RPMI8226 (cell line): ENCODE data around the gene LPP.

ENCODE experiments used
- DNase-seq: peaks from one replicate; pipeline ENCODE4 v3.0.0-alpha.2; 2015

The LPP gene

DNA sequence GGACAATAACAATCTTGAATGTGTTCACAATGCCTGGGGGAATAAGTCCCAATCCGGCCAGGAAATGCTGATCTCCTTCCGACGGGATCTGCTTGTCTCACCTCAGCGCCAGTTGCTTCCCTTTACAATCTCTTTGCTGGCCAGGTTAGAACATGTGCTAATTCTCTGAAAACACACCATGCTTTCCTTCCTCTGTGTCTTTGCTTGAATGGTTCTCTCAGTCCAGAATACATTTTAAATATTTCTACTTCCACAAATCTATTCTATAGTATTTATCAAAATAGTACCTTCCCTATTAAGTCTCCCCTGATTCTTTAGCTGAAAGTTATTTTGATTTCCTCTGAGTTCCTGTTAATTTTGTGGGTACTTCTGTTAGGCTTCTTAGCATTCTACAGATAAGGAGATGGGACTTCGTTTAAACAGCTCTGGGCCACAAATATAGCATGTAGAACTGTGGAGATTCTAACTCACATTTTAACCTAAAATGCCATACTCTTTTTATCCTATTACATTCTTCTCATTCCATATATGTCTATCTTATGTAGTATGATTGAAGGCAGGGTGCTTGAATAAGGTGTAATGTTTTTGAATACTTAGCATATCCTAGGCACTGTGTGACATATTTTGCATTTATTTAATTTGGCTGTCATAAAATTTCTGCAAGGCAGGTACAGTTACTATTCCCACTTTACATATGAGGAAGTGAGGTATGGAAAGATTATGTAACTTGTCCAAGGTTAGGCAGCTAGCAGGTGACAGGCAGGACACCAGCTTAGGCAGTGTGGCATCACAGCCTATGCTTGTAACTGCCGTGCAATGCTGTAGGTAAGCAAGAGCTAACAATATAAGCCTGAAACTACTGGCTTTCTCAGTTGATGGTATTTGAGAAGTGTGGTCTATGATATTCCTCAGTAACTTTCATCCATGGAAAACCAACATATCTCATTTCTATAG lies 299.8 kb downstream of the LPP start:
- no peak for DNase-seq

DNA sequence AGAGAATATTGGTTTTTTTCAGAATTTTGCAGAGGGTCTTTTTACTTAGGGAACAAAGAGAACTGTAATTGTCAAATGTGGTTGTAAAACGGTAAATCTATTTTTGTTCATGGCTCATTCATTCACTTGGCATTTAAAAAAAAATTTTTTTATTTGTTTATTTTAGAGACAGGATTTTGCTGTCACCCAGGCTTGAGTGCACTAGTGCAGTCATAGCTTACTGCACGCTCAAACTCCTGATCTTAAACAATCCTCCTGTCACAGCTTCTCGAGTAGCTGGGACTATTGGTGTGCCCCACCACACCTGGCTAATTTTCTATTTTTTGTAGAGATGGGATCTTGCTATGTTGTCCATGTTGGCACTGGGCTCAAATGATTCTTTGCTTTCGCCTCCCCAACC lies 301.8 kb downstream of the LPP start:
- no peak for DNase-seq

DNA sequence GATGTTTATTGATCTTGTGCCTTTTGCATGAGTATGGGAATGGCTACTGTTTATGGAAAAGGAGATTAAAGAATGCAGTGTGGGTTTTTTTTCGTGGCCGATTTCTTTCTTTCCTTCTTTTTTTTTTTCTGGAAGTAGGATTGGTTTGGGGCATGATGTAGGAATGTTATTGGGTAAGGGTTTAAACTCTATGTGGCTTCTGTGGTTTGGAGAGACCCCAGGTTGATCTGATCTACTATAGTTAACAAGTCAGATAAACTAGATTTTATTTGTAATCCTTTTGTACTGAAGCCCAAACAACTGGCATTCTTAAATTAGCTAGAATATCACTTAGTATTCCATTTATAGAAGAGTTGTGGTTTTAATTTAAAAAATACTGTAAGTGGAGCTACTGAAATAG lies 304.8 kb downstream of the LPP start:
- DNase-seq = no peak

DNA sequence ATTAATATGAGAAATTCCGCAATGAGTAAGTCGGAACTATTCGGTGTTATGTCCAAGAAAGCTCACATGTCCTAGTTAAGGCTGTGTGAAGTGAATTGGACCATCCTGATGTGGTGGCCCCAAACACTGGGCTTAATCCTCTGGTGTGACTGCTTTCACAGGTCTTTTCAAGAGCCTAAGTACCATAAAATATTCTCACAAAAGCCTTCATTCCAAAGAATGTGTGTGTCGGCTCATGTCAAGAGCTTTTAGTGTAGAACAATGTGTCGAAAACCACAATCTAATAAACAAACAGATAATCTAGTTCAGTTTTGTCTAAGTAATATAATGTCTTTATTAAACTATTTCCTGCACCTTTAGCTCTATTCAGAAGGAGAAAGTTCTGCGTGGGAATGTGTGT lies 311.4 kb downstream of the LPP start:
- DNase-seq = no peak

DNA sequence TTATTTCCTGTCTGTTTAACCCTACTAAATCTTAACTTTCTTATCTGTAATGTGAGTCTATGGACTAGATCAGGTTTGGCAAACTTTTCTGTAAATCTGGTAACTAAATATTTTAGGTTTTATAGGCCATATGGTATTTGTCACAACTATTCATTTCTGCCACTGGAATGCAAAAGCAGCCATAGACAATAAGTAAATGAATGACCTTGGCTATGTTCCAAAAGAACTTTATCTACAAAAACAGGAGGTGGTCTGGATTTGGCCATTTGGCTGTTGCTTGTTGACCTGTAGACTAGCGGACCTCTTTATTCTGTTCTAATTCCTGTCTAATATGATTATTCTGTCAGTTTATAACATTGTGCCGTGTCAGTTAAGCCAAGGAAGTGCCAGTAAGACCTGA lies 314.2 kb downstream of the LPP start:
- no peak for DNase-seq

DNA sequence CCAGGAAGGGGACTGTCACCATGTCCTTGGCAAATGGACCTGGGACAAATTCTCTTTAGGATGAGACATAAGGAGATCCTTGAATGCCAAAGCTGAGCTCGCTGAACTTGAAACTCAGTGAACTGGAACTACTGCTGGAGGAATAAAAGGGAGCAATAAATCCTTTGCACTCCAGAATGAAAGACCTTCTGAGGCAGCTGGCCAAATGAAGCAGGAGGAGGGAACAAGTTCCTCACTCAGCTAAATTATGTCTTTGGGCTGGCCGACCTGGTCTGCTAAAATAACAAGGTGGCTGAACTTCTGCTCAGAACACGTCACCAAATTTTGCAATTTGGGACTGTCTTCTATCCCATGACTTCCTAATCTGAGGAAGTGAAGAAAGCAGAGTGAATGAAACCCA lies 314.7 kb downstream of the LPP start:
- no peak for DNase-seq

DNA sequence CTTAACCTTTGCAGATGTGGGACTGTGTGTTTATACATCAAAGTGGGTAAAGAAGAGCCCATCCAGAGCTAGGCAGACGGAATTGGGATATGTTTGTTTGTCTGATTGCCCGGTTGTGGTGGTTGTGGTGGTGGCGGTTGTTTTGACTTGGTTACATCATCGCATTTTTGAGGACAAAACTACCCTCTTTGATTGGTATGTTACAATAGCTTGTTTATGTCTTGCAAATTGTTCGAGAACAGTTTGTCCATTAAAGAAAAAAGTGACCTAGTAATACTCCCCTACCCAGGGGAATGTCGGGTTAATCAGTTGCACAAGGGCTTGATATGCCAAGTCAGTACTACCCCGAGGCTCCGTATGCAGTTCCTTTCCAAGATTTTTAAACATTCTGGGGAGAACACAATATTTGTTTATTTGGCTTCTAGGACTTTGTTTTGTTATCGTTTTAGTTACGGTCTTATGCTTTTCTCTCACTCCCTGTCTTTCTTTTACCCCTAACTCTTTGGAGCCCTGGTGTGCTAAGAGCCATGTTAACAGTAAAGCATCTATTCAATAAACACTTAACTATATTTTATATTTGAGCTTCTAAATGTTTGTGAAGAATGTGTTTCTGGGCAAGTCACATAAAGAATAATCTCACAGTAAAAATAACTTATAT lies 315.4 kb downstream of the LPP start:
- no peak for DNase-seq

DNA sequence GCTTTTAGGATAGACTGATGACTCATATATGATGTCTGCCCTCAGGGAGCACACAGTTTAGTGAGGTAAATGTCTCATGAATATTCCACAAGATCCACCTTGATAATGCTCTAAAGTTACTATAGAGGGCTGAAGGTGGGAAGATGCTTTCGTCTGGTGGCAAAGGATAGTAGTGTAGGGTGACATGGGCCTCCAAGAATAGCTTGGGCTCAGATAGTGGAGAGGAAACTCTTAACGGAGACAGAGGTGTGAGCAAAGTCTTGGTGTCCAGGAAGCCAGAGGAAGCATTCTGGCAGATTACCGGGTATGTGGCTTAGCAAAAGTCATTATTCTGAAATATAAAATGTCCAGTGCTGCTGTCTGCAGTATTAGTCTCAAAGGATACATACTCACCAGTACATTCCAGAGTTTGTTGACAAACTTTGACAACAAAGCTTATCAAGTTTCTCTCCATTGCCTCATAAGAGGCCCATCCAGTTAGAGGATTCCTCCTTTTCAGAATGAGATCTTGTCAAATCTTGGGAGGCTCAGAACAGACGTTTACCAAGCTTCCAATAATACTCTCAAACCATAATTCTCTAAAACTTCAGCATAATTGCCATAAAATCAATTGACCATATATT lies 316.7 kb downstream of the LPP start:
- no peak for DNase-seq

DNA sequence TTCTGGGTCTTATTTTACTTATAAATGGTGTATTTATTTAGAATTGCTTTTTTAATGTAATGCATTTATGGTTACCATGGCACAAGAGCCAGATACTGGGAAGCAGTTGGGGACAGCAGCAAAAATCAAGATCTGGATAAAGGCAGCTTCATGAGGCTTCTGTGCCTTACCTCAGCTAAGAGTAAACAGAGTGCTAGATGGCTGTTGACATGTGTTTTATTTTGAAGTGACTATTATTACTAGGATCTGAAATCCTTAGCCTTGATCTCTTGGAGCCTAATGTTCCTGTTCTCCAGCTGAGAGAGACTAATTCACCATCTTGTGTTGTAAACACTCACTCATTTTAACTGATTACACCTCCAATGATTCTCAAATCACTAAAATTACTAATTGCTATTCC lies 317.8 kb downstream of the LPP start:
- DNase-seq = no peak

DNA sequence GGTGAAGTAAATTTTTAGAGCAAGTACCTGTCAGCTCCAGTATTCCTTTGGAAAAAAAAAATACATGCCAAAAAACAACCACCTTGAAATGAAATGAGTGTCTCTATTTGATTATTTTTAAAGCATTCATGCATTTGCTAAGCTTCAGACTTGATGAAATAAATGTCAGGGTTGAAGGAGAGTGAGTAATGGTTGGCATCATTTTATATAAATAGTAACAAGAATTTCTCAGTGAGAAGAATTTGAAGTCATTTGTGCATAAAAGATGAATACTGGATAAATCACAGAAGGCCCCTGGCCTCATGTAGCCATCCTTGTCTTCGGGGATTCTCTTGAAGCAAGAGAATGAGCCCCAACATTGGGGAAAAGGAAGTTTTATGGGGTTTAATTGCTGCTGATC lies 318.4 kb downstream of the LPP start:
- DNase-seq = no peak

DNA sequence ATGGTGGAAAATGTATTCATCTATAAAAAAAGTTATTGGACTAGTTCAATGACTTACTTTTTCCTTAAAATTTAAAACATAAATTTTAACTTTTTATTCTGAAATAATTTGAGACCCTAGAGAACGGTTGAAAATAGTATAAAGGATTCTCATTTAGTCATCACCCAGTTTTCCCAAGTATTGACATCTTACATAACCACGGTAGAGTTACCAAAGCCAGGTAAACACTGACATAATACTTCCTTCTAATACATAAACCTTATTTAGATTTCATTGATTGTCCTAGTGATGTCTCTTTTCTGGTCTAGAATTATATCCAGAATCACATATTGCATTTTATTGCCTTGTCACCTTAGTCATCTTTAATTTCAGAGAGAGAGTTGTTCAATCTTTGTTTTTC lies 319.1 kb downstream of the LPP start:
- DNase-seq = no peak

DNA sequence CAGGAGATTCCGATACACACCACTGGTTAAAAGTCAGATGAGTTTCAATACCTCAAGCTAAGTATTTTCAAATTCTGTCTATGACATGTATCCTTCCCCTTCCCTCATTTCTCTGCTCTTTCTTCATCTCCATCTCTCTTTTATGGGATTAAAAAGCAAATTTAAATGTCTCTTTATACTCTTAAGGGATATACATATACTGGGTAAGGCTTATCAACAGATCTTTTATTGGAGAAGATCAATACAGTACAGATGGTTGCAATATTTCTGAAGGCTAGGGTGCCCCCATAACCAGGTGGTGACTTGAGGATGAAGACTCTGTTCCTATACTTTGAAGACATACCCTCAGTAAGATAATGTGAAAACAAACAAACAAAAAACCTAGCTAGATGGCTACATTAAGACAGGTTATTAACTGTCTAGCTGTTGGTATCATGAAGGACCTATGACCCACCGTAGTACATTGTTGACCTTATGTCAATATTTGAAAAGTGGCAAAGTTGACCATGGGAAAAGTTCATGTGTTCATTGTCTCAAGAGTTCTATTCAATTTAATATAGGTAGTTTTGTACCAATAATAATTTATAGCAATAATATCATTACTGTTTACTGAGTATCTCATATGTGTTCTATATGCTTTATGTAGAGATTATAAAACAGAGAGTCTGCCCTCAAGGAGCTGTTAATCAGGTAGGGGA lies 319.8 kb downstream of the LPP start:
- DNase-seq = no peak

DNA sequence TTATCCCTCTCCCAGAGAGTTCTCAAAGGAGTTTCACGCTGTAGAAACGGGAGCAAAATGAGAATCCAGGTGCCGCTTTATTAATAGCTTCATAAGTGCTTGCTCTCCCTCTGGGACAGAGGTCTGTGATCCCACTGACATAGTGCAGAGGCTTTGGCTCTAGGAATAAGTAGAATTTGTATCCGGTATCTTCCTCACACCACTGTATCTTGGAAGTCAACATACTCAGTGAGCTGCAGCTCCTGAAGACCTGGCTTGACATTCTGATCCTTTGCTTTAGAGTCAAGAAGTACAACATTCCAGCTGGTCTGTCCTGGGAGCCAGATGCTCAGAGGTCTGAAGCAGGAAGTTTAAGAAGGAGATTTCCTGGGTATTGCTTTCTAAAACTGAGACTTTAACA lies 323.0 kb downstream of the LPP start:
- DNase-seq = no peak

DNA sequence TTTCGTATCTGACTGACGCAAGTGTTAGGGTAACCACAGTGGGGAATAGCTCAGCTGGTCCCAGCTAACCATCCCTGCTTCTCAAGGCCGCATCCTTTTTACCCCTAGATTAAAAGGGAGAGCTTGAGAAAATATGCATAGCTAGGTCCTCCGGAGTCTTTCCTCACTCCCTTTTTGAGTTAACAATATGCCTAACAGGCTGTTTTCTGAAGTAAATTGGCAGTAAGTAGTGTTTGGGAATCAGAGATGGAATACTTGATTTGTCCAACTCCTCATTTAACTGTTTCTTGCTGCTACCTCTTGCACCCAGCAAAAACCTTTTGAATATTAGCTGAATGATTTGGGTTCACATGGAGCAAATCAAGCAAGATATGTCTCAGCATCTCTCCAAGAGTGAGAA lies 326.1 kb downstream of the LPP start:
- no peak for DNase-seq

DNA sequence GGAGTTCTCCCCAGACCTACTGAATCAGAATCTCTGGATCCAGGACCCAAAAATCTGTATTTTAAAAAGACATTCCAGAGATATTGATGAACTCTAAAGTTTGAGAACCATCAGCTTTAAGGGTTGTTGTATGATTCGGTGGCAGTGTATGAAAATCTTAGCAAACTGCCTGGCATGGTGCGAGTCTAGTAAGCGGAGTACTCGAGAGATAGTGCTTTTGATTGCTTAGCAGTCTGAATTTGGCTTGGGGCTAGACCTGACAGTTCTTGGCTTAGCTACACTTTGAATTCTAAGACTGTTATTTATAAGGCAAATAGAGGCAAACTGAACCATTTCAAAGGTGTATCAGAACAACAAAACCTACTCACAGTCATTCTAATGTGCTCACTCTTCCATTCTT lies 329.0 kb downstream of the LPP start:
- DNase-seq = no peak

DNA sequence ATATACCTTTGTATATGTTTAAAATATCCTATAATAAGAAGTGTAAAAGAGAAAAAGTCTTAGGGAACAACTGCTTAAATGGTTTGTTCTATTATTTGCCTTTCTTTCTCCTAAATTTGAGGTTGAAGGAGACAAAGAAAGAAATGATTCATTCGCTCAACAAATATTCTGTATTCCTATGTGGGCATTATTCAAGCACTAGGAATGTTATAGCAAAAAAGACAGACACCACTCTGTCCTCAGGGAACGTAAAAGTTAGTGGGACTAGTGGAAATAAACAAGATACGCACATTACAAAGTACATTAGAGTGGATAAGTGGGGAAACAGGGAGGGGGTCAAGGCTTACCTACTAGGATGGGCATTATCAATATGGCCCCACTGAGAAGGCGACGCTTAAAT lies 332.2 kb downstream of the LPP start:
- no peak for DNase-seq

DNA sequence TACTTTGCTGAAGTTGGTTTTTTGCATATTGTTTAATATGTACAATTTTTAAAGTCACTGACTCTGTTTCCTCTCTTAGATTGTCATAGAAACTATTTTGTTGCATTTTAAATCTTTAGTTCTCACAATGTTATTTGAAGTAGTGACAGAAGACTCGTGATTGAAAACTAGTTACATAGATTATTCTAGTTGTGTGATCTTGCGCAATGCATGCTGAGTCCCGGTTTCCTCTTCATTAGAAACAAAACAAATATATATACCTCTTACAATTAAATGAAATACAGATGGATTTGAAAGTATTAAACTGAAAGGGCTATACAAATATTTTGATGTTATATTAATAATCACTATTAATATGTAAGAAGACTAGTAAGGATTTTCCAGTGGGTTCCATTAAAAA lies 333.0 kb downstream of the LPP start:
- no peak for DNase-seq

DNA sequence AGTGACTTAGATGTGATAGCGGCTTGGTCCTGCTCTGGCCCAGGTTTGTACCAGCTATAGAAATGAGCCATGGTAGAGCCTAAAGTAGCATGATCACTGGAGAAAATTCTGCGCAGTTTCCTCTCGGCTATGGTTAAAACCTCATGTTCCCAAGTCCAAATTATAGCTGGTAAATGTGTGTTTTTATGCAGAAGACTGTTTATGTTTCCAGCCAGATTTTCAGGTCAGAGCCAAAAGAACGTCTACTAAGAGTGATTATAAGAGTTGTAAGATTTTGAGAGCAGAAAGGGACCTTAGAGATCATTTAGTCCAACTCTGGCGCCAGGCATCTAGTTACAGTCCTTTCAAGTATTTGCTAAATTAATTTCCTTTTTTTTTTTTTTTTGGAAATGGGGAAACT lies 333.7 kb downstream of the LPP start:
- DNase-seq = no peak

DNA sequence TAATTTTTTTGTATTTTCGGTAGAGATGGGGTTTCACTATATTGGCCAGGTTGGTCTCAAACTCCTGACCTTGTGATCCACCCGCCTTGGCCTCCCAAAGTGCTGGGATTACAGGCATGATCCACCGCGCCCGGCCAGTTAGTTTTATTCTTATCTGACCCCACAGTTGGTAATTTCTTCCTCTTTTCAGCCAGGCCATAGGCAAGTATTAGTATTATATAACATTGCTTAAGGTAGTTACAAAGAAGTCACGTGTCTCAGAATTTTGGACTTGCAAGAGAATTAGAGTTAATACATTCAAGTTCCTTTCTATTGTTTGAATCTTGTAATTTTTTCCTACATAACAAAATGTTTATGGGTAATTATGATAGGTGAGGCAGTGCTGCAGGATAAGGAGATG lies 334.8 kb downstream of the LPP start:
- no peak for DNase-seq

DNA sequence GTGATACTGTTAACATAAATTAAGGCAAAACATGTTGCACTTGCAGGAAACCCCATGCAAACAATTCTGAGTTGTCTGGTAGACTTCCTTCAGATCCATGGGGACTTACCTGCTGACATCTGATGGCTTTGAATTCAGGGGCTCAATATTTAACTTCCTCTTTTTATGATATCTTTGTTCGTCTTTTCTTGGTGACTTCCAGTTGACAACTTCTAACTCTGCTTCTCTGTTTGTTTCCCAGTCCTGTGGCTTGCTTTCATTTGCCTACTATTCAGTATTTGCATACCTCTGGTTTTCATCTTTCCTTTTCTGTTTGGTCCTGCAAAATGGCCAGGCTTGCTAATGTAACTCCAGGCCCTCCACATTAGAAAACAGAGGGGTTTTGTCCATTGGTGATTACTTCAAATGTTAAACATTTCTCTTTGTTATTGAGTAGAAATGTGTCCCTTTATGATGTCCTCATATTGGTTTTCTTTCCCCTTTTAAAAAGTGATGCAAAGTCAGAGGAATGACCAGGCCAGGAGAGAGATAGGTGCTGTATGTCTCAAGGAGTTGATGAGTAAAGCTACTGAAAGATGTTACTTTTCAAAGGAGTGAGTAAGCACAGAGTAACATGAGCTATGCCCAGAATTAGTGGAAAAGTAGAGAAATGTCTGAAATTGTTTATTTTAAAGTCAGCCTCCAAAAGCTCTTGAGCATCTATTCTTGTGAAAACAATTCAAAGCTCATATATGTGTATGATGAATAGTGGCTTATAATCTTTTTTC lies 335.9 kb downstream of the LPP start:
- no peak for DNase-seq

DNA sequence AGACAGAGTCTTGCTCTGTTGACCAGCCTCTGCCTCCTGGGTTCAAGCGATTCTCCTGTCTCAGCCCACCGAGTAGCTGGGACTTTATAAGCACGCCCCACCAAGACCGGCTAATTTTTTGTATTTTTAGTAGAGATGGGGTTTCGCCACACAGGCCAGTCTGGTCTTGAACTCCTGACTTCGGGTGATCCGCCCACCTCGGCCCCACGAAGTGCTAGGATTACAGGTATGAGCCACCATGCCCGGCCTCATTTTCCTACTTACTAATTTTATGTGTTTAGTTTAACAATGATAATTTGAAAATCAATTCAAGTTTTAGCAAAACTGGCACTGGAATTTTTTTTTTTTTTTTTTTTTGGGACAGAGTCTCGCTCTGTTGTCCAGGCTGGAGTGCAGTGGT lies 336.5 kb downstream of the LPP start:
- no peak for DNase-seq

DNA sequence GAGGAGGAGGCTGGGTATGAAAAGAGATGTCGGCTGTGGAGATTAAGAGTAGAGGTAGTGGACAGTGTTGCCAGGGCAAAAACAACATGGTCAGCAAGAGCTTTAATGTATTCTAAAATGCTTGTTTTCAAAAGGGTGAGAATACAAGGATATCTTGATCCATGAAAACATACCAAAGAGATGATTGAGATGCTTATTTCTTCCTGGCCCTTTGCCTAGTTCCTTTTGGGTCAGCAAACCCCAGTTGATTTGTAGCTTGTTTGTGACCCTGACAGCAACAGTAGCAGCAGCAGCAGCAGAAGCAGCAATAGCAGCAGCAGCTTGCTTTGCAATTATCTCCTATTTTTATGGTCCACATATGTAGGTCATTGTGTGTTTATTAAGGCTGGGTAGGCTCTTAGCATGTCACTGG lies 337.3 kb downstream of the LPP start:
- no peak for DNase-seq

DNA sequence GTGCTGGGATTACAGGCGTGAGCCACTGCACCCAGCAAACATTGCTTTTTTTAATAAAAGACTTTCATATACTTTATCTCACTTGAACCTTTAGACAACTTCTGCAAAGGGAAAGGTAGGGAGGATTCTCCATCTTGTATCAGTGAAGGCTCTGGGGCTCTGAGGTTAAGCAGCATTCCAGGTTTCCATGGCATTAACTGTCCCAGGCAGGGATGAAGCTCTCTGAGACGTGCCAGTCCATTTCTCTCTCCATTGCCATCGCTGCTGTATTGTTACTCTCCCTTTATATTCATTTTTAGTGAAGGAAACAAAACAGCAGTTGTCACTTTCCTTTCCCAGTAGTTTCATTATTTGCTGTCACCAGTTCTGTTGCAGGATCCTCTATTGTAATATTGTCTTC lies 342.4 kb downstream of the LPP start:
- DNase-seq = no peak
